Bone marrow (tissue), 2 donors: ENCODE results near the gene BMAL1.

Source experiments
- DNase-seq, 2 donors: peaks; one replicate each; lab custom pipeline; 2025; lab: John Stamatoyannopoulos, UW

Gene BMAL1

DNA sequence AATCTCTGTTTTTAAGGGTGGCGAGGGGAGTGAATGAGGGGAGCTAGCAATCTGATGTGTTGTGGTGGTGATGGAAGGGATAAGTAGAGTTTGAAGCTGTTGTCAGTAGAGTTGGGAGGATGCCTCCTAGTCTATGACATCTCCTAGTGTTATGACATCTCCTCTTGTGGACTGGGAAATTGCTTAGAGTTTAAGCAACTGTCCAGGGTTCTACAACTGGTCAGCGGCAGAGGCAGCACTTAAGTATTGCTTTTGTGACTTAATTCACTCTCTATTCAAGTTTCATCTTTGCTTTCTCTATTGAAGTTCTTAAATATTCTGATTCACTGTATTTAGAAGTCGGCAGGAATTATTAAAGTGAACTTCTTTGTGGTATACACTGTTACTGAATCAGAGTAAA is 13.8 kb downstream of the BMAL1 start:
- DNase-seq, result no peak

DNA sequence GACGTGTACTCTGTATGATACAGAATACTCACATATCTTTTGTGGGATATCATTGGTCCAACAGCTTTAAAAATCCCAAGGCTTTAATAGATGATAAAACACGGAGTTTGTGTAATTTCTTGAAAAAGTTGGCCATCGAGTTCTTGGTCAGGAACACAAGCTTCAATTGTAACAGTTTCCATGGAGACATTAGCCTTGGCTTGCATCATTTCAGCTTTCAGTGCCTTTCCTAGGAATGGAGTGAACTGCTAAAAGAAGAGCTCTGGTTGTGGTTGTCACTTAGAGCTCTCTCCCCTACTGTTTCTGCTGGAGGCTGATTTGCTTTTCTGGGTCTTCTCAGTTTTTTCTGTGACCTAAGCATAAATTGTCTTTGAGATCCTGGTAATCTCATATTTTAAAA is 14.2 kb downstream of the BMAL1 start:
- no peak for DNase-seq

DNA sequence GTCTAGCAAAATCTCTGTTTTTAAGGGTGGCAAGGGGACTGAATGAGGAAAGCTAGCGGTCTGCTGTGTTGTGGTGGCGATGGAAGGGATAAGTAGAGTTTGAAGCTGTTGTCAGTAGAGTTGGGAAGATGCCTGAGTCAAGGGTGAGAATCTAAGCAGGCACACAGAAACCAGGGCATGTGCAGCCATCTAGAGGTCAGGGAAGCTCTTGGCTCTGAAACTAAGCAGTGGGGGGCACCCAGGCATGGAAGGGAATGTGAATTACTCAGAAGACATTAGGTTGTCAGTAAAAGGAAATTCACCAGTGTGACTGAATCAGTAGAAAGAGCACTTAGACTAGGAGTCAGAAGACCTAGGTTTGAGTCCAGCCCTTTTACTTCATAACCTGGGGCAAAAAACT is 15.4 kb downstream of the BMAL1 start:
- DNase-seq, result no peak

DNA sequence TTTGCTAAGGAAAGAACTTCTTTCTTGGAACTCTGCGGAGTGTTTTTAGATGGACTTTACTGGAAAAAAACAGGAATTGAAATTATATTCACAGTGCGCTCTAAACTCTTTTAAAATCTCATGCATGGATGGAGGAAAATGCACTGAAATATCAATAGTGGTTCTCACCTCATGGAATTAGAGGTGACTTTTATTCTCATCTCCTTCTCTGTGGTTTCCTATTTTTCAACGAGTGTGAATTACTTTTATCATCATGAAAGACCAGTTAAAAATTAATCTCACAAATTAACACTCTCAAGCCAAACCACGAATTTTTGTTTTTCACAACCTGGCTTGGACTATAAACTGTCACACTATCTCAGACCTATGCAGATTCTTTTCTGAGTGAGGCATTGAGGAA is 16.6 kb downstream of the BMAL1 start:
- no peak for DNase-seq

DNA sequence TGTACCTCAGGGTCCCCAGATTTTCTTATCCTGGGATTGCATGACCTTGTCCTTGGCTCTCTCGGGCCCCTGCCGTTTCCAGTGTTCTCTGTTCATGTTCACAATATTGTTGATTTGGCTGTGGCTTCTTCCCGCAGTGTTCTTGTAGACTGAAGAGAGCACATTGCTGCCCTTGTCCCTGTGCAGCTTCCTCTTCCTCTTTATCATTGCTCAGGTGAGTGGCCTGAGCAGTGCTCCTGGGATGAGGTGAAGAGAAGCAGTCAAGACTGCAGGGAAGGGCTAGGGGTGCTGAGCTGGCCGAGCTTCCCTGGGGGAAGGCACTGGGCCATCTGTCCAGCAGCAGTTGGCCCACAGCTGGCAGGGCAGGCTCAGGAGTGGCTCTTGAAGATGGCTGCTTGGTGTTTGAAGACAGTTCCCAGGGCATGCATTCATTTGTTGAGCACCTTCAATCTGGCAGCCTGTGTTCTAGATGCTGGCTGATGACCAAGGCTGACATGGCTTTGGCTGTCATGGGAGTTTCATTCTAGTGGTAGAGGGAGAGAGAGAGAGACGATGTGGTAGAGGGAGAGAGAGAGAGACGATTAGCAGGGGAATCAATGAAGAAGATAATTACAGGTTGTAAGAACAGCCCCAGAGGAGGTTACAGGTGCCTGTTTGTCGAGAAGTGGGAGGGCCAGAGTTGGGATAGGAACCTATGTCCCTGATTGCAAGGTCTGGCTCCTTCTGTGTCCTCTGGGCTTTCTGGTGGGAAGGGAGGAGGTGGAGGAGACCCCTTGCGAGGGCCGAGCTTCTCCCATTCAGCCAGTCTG is 17.4 kb downstream of the BMAL1 start:
- DNase-seq, result no peak

DNA sequence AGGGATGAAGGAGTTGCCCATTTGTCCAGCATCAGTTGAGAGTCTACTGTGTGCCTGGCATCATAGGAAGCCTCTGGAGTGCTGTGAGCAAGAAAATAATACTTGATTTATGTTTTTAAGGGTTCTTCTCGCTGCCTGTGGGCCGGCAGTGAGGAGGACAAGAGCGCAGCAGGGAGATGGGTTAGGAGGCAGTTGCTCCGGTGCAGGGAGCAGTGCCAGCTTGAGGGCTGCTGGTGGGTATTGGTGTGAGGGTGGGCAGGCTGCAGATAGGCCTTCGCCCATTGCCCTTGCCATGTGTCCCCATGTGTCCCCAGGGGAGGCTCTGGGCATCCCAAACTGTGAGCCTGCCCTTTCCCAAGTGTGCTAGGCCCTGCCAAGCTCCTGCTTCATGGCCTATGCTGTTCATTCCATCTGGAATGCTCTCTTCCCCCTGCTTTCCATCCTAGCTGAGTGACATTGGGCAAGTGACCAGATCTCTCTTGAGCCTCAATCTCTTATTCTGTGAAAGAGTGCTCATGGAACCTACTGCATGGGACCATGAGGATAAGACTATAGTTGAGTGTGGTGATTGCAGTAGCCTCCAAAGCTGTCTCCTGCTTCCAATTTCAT is 19.8 kb downstream of the BMAL1 start:
- DNase-seq, result no peak

DNA sequence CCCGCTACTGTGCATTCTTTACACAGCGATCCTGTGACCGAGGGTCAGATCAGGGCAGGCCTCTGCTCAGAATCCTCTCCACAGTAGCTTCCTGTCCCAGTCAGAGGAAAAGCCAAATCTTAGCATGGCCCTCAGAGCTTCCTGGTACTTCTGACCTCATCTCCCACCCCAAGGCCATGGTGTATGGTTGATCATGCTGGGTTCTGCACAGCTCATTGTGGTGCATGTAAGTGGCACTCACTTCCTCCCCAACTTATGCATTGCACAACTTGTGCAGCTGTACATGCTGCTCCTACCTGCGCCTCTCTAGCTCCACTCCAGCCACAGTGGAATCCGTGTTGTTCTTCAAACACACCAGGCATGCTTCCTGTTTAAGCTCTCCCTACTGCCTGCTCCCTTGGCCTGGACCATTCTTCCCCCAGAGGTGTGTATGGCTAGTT is 20.3 kb downstream of the BMAL1 start:
- DNase-seq, result peak in 1 of 2 donors; percentile 6

DNA sequence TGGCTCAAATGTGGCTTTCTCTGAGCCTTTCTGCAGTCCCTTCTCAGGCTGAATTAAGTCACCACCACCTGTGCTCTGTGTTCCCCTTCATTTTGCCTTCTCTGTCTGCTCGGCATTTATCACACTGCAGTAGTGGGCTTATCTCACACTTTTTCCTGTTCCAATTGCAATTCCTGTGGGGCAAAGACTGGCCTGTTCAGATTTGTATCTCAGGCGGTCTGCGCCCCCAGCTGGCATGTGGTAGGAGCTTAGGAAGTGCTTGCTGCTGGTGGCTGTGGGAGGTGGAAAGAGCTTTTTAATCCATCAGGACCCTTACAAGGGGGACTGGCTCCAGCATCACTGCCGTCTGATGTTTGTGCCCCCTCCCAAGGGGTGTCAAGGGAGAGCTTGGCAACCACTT is 21.2 kb downstream of the BMAL1 start:
- DNase-seq, result no peak

DNA sequence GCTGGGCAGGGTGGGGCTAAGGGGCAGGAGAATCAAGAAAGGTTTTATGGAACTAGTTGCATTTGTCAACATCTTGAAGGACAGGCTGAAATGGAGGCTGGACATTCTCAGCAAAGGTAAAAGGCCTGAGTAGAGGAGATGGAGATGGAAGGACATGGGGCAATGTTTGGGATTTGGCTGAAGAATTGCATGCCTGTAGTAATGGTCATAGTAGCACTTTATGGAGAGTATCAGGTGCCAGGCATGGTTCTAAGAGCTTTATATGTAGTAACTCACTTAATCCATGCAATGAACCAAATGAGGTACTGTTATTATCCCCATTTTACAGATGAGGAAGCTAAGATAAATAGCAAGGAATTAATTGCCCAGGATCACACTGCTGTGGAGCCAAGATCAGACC is 23.9 kb downstream of the BMAL1 start:
- no peak for DNase-seq

DNA sequence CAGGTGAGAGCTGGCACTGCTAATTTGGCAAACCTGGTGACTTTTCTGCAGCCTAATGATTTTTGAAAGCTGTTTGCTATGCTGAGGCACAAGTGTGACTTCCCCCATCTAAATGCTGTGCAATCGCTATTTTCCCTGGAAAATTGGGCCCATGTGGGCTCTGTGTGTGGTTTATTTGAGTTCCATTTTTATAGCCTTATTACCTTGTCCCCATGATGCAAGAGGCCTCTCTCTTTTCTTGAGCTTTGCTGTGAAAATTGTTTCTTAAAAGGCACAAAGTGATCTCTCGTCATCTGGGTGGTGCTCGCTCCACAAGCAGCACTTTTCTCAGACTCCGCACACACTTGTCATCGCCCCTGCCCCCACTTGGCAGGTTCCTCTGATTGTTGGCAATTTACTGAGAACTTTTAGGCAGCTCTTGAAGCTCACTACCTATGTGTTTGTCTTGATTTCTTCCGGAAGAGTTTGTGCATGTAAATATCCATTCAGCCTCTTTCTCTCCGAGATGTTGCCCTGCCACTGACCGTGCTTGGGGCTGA is 24.9 kb downstream of the BMAL1 start:
- no peak for DNase-seq

DNA sequence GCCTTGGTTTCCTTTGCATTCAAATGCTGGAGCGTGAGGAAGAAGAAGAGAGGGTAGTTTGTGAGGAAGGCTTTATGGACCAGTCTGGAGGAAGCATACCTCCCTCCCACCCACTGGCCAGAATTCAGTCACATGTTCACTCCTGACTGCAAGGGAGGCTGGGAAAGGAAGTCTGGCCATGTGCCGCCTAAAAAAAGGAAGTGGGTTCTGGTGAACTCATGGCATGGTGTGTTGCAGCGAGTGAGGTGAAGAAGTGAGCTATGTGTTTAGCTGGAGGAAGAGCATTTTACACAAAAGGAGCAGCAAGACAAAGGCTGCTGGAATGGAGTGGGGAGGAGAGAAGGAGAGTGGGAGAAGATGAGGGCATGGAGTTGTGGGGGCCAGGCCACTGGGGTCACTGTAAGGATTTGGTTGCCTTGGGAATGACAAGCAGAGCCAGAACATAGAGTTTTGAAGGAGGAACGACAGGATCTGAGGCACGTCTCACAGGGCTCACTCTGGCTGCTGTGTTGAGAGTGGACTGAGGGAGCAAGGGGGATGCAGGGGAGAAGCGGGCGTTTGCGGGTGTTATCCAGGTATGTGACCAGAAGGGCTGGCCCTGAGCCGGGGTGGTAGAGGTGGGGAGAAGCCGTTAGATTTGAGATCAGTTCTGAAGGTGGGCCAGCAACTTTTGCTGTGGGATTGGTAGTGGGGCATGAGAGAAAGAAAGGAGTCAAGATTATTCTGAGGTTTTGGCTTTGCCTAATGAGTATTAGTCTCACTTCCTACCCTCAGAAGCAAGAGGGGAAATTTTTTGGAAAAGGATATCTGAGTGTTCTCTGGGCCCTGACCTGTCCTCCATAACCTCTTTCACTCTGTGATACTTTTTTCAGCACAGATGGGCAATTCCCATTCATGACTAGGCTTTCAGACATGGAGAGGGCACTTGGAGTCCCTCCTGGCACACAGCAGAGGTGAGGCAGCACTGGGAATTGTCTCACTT is 26.4 kb downstream of the BMAL1 start:
- DNase-seq, result no peak

DNA sequence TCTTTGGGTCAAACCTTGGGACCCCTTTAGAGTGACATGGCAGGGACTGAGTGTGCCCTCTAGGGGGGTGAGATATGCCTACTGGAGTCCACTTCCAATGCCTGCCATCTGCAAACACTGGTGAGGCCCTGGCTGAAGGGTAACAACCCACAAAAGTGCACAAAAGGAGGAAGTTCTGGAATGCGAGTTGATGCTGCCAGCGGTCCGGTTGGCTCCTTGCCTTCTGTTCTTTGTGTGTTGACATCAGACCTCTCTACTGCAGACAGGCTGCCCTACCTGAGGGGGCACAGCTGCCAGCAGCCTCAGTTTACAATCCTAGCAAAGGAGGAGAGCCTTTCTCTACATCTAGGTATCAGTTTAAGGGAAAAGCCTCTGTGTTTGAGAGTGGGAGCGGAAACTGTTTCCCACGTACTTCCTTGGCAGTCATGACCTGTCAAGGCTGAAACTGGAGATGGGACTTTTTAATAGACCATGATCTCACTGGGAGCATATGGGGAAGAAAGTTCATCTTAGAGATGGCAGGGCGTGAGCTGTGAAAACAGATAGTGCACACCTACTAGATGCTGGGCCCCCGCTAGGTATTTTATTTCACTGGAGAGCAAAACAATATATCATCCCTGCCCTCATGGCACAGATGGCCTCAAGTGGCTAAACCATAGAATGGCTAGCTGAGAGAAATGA is 27.2 kb downstream of the BMAL1 start:
- DNase-seq, result no peak

DNA sequence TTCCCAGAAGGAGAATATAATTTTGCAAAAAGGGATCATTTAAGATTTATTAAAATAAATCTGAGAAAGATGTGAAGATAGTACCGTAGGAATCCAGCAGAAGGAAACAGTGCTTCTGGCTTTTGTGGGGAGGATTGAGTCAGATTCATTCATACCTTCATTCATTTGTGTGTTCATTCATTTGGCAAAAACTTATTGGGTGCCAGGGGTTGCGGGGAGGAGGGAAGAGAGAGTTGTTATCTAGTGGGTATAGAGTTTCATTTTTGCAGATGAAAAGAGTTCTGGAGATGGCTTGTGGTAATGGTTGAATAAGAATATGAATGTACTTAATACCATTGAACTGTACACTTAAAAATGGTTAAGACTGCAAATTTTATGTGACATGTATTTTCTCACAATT is 31.1 kb downstream of the BMAL1 start:
- DNase-seq, result no peak

DNA sequence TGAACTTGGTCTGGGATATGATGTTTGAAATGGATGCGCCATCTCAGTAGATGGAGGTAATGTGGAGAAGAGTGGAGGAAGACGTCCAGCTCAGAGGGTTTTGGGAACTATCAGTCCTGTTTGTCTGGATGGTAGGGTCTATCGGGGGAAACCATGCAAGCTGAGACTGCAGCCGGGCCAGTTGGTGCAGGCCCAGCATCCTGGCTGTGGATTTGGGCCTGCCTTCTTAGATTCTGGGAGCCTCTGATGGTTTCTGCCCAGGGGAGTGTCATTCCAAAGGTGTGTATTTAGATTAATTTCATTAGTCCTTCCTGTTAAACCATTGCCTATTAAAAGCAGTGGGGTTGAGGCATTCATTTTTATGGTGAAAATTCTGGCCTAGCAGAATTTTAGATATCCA is 31.6 kb downstream of the BMAL1 start:
- DNase-seq, result no peak

DNA sequence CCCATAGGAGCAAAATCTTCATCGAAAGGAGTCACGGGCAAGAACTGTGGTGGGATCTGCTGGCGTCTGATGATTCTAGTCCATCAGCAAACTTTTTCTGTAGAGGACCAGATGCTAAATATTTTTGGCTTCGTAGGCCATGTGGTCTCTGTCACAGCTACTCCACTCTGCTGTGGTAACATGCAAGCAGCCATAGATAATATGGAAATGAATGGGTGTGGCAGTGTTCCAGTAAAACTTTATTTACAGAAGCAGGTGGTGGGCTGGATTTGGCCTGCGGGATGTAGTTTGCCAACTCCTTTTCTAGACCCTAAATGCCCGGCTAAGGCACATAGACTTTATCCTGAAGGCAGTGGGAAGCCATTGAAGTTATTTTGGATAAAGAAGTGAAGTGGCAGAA is 32.9 kb downstream of the BMAL1 start:
- DNase-seq, result no peak

DNA sequence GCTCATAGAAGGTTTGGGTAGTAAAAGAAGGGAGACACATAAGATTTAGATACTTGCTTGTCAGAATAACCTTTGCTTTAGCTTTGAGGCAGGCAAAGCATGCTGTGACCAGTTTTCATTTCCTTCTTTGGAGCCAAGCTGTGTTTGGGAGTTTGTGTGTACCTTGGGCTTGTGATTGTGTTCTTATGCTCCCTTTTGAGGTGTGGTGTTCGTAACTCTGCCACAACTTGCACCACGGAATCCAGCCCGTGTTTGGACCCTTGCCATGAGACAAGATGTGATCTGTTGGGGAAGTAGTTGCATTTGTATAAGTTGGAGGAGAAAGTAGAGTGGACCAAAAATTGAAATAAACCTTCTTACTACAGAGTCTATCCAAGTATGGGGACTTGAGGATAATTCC is 34.0 kb downstream of the BMAL1 start:
- no peak for DNase-seq

DNA sequence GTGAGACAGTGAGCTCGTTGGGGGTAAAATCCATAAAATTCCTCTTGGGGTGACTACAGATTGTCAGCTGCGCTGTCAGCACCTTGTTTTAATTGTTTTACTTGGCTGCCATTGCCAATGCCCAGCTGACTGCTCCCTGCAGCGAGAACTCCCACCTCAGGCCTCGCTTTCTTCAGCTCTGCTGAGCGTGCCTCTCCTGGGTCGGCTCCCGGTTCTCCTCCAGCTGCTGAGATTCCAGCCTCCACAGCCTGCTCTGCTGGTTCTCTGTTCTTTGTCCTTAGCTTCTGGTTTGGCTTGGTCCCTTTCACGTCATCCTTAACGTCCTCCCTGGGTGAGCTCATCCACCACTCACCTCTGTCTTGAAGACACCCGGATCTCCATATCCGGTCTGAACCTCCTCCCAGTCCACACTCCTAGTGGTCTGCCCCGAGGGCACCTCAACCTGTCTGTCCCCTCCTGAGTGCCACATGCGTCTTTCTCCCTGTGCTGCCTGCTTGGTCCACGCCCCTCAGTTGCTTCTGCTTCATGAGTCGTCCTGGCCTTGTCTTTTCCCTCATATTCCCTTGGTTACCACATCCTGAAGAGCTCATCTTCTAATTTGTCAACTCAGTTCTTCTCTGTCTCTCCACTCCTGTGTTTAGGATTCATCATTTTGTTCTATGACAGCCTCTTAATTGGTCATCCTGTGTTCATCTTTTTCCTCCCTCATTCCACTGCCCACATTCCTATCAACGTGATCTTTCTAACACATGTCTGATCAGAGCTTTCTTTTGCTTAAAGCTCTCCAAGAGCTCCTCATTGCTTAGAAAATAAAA is 35.6 kb downstream of the BMAL1 start:
- DNase-seq, result no peak

DNA sequence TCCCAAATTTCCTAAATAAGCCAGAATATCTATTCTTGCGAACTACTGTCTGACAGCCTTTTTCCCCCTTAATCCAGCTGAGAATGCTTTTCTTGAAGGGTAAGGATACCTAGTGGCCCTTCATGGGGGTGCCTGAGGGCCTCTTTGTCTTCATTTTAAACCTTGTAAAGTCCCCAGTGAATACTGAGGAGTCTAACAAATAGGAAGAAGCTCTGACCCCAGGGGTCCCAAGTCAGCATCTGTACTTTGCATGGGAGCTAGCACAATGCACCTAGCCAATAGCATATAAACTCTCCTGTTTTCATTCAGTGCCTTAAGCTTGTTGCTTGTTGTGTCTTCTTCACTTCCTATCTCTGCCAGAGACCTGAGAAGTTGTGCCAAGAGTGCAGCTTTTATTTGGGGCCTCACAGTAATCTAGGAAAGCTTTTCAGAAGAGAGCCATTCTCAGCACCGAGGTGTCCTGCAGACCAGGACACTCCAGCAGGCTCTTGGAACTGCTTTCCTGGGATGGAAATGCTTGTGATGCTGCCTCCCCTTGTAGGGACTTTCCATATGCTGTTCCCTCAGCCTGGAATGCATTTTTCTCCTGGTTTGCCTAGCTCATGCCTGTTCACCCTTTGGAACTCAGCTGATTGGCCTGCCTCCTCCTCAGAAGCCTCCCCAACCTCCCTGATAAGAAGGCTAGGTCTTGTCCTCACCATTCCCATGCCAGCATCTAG is 37.2 kb downstream of the BMAL1 start:
- DNase-seq, result no peak

DNA sequence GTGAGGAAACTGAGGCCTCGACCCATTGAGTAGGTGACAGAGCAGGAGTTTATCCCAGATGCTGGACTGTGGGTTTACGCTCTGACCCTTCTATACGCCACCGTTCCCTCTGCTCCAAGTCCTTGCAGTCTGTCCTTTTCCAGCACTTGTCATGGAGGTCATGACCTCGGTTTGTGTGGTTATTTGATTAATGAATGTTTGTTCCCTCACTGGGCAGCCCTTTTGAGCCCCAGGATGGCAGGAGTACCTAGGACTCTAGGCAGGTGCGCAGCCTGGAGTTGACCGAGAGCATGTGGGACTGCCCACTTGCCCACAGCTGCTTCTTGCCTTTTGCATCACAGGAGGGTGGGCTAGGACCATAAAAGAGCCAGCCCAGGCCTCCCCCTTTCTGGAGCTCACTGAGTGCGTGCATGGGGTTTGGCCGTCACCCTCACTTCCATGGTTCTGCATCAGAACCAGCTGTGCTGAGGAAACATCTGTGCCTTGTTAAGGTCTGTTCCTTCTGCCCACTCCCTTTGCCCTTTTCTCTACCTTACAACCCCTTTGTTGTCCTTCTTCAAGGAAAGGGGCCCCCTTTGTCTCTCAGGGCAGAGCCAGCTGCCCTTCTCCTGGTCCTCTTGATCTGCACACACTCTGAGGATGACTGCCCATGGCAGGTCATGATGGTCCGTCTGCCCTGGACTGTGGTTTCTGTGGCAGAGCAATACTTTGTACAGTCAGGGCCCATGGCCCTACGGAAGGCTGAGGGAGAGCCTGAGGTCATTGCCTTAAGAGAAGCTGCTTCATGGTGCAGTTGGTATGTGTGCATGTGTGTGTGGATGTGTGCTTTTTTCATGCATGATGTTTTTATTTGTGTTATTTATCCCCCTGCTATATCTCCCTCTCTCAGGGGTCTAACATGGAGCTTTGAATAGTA is 38.2 kb downstream of the BMAL1 start:
- no peak for DNase-seq
